Endodermal cell (in vitro differentiated cells): ENCODE measurements around the gene MYBBP1A. TPM values are rescaled to one million over a fixed set of nuclear protein-coding genes. Genes with fewer than 3 reads are reported as not detected.

Experiments used
- DNase-seq: peaks from one replicate; pipeline ENCODE4 v3.0.0-alpha.2; 2017
- H3K27ac ChIP-seq: 2 replicates; pipeline ENCODE4 v1.5.1; 2013; ENCODE audit warnings: mild to moderate bottlenecking, low read depth, low read length, moderate library complexity
- H3K27me3 ChIP-seq: 2 replicates; pipeline ENCODE4 v1.6.1; 2013; ENCODE audit warnings: mild to moderate bottlenecking, low read length, moderate library complexity; ENCODE audit not compliant: insufficient read depth, control insufficient read depth, poor library complexity, severe bottlenecking
- H3K36me3 ChIP-seq: 2 replicates; pipeline ENCODE4 v1.7.0; 2013; ENCODE audit warnings: mild to moderate bottlenecking, low read length, moderate library complexity; ENCODE audit not compliant: control insufficient read depth, insufficient read depth
- H3K4me1 ChIP-seq: one replicate; pipeline ENCODE4 v1.7.0; 2013; ENCODE audit warnings: low read length; ENCODE audit not compliant: control insufficient read depth, insufficient read depth
- H3K4me3 ChIP-seq: 2 replicates; pipeline ENCODE4 v1.5.1; 2013; ENCODE audit warnings: mild to moderate bottlenecking, low read length, moderate library complexity
- H3K9ac ChIP-seq: 2 replicates; pipeline ENCODE4 v1.6.1; 2013; ENCODE audit warnings: mild to moderate bottlenecking, low read length, moderate library complexity; ENCODE audit not compliant: poor library complexity, severe bottlenecking; ENCODE audit errors: extremely low read depth
- H3K9me3 ChIP-seq: 2 replicates; pipeline ENCODE4 v1.6.1; 2013; ENCODE audit warnings: mild to moderate bottlenecking, low read length, moderate library complexity; ENCODE audit not compliant: control insufficient read depth
- H3K27ac Mint-ChIP-seq: 2 replicates; pipeline ENCODE4 v1.8.0; 2020; ENCODE audit warnings: mixed read lengths
- H3K27me3 Mint-ChIP-seq: 2 replicates; pipeline ENCODE4 v1.8.0; 2021; ENCODE audit warnings: mild to moderate bottlenecking, mixed read lengths; ENCODE audit not compliant: insufficient read depth
- H3K36me3 Mint-ChIP-seq: 2 replicates; pipeline ENCODE4 v1.8.0; 2020; ENCODE audit warnings: low read depth, mixed read lengths
- H3K4me1 Mint-ChIP-seq: 2 replicates; pipeline ENCODE4 v1.8.0; 2020; ENCODE audit warnings: mixed read lengths
- H3K4me3 Mint-ChIP-seq: 2 replicates; pipeline ENCODE4 v1.8.0; 2020; ENCODE audit warnings: mild to moderate bottlenecking, moderate library complexity, mixed read lengths
- H3K9me3 Mint-ChIP-seq: 2 replicates; pipeline ENCODE4 v1.8.0; 2020; ENCODE audit warnings: mild to moderate bottlenecking, mixed read lengths
- CTCF ChIP-seq: fragments of 200-600 bp; sonication (generic); conservative IDR thresholded peaks from 2 replicates; pipeline ENCODE4 v1.5.0; 2021; ENCODE audit warnings: antibody characterized with exemption, mild to moderate bottlenecking
- WGBS, 2 experiments: methylation state at CpG; one replicate each; pipeline versions ENCODE4 v1.1.5 to v1.1.7; 2013; ENCODE audit warnings: missing lambda C conversion rate in 2 of 2, mixed read lengths in 1 of 2; ENCODE audit not compliant: insufficient coverage in 1 of 2, insufficient read length in 1 of 2; 5-methylcytosine and 5-hydroxymethylcytosine counted together
- total RNA-seq, 2 donors: library from RNA; stranded (reverse); fragmentation: NEBNext Ultra II Directional in 1 of 2; extraction: Animal tissue kit (Norgen Biotek cat#: 25700) in 1 of 2; gene quantifications; 2 replicates in 1 of 2; 3 replicates in 1 of 2; pipeline ENCODE4 v1.2.1, GENCODE V29; 2021

MYBBP1A gene
- total RNA-seq, 2 donors from 2014 or later: 55.6 to 70.9 TPM

- Mint-ChIP-seq H3K4me1 (peaks cover 18% of the 10 kb centered on the region), H3K4me3 (no peak overlapping the region), H3K36me3 (peaks cover 7% of the 10 kb centered on the region), H3K9me3 (no peaks in the 10 kb centered on the region), H3K27me3 (peaks cover 2% of the 10 kb centered on the region), H3K27ac (no peak overlapping the region)
- H3K27ac ChIP-seq: no peak overlapping the region
- no peak for DNase-seq
- H3K4me3 ChIP-seq: no peak overlapping the region
- no peaks in the 10 kb centered on the region for H3K9me3 ChIP-seq
- WGBS, 2 experiments: 80 to 92% methylated on average over 4 to 6 of the region's 6 CpGs
- H3K9ac ChIP-seq: no peak overlapping the region
- TF ChIP-seq CTCF: no peak
- H3K4me1 ChIP-seq: no peaks in the 10 kb centered on the region
- peaks cover 11% of the 10 kb centered on the region for H3K36me3 ChIP-seq
- no peaks in the 10 kb centered on the region for H3K27me3 ChIP-seq
Measured at GRCh38 chr17:4557626-4558346, 2.6 kb upstream of the MYBBP1A start.

GRCh38 chr17:4556996-4557395 lies 1.8 kb upstream of the MYBBP1A start:
- Histone ChIP-seq H3K4me3 (no peak overlapping the region), H3K4me1 (no peaks in the 10 kb centered on the region), H3K36me3 (peaks cover 19% of the 10 kb centered on the region), H3K27ac (no peak overlapping the region), H3K9me3 (no peaks in the 10 kb centered on the region), H3K9ac (no peak overlapping the region), H3K27me3 (no peaks in the 10 kb centered on the region)
- WGBS, 2 experiments: 71 to 80% methylated on average over 3 to 4 of the region's 4 CpGs
- TF ChIP-seq CTCF: no peak
- Mint-ChIP-seq H3K27ac (no peak overlapping the region), H3K4me1 (peaks cover 18% of the 10 kb centered on the region), H3K9me3 (no peaks in the 10 kb centered on the region), H3K27me3 (no peaks in the 10 kb centered on the region), H3K36me3 (peaks cover 13% of the 10 kb centered on the region), H3K4me3 (no peak overlapping the region)
- no peak for DNase-seq

- no peak for DNase-seq
- Histone ChIP-seq H3K4me1 (no peaks in the 10 kb centered on the region), H3K36me3 (peaks cover 26% of the 10 kb centered on the region), H3K27me3 (no peaks in the 10 kb centered on the region), H3K9ac (peak overlapping the region; percentile 64), H3K27ac (peak overlapping the region; percentile 91), H3K9me3 (no peaks in the 10 kb centered on the region), H3K4me3 (peak overlapping the region; percentile 93)
- Mint-ChIP-seq H3K9me3 (no peaks in the 10 kb centered on the region), H3K4me3 (peak overlapping the region; percentile 85), H3K27me3 (no peaks in the 10 kb centered on the region), H3K4me1 (peaks cover 18% of the 10 kb centered on the region), H3K27ac (peak overlapping the region; percentile 95), H3K36me3 (peaks cover 20% of the 10 kb centered on the region)
- 68 to 83% methylated on average over 9 to 17 of the region's 17 CpGs for WGBS, 2 experiments
- no peak for TF ChIP-seq CTCF
Measured at GRCh38 chr17:4555873-4556759, 932 bp upstream of the MYBBP1A start.
